Measurements from ENCODE around the gene MYH9.

The MYH9 gene

DNA sequence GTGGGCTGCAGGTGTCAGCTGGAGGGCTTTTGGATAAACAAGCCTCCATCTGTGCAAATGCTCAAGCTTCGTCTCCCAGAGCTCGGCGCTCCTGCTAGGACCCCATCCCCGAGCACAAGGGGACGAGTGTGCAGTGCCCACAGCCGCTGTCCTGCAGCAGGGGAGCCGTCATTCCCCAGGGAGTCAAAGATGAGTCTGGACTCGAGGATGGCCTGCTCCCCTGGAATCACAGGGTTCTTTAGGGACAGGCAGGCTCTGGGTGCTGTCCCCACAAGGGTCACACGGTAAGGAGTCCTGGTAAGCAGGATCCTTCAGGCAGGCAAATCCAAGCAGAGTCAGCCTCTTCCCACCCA, 84.7 kb downstream of the MYH9 start:
- POLR2A ChIA-PET = interaction anchor here (1.5 kb wide), 1 partner anchor 85 kb away, joined by 3 read pairs; the partner anchor contains the start of gene MYH9
- CTCF ChIA-PET = interaction anchor here (0.6 to 7.5 kb wide), 4 partner anchors 9 to 184 kb away, joined by 3 to 132 read pairs (median 42); no protein-coding TSS in a partner anchor
- TF ChIP-seq ZNF76 (tag by site-specific recombination; IDR thresholded peaks at IDR 0.05; ENCODE audit: borderline replicate concordance, low read depth) (no peak), KLF10 (tag by site-specific recombination; IDR thresholded peaks at IDR 0.05) (no peak)
- TF ChIP-seq, protein P1, sequence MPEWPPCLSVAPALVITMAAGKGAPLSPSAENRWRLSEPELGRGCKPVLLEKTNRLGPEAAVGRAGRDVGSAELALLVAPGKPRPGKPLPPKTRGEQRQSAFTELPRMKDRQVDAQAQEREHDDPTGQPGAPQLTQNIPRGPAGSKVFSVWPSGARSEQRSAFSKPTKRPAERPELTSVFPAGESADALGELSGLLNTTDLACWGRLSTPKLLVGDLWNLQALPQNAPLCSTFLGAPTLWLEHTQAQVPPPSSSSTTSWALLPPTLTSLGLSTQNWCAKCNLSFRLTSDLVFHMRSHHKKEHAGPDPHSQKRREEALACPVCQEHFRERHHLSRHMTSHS (tag by site-specific recombination; IDR thresholded peaks at IDR 0.05) = no peak
- Histone ChIP-seq H3K4me3 (ENCODE audit: low read depth, low read length) (no peak overlapping the region), H3K9me3 (ENCODE audit: control insufficient read depth, insufficient read depth, low read depth, low read length) (no peaks in the 10 kb centered on the region), H3K36me3 (ENCODE audit: control insufficient read depth in 2 of 2, insufficient read depth in 1 of 2, low read length in 2 of 2) (peaks cover 22 to 97% of the 10 kb centered on the region in 2 experiments), H3K27ac (ENCODE audit: extremely low read depth, low read depth, low read length) (no peak overlapping the region), H3K4me1 (ENCODE audit: control insufficient read depth, insufficient read depth, low read length) (no peaks in the 10 kb centered on the region)

DNA sequence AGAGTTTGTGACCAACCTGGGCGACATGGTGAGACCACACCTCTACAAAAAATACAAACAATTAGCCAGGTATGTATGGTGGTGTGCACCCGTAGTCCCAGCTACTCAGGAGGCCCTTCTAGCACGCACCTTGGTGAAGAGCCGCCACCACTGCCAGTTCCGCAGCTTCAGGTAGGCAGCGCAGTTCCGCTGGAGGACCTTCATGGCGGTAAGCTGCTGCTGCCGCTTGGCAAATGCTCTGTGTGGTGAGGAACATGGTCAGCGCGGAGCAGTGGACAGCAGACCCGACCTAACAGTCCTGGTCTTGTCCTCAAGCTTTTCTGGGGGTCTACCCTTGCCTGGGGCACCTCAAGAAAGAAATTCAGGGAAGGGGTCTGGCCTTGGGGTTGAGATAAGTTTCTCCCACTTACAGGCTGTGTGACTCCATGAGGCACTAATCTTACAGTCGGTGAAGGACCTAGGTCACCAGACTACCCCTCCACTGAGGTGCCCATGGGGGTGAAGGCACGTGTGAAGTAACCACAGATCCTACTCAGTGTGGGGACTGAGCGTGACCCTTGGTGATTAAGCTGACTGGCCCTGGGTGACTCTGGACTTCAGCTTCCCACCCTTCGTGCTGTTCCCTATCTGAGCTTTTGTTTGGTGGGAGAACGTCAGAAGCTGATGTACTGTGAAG, 85.2 kb downstream of the MYH9 start:
- Histone ChIP-seq H3K9me3 (ENCODE audit: control insufficient read depth, insufficient read depth, low read depth, low read length) (no peaks in the 10 kb centered on the region), H3K4me1 (ENCODE audit: control insufficient read depth, insufficient read depth, low read length) (no peaks in the 10 kb centered on the region), H3K4me3 (ENCODE audit: low read depth, low read length) (no peak overlapping the region), H3K27ac (ENCODE audit: extremely low read depth, low read depth, low read length) (no peak overlapping the region), H3K36me3 (ENCODE audit: control insufficient read depth in 2 of 2, insufficient read depth in 1 of 2, low read length in 2 of 2) (peaks cover 18 to 97% of the 10 kb centered on the region in 2 experiments)
- ChIA-PET CTCF (interaction anchor here (0.6 to 7.5 kb wide), 18 partner anchors 10 to 207 kb away, joined by 3 to 132 read pairs (median 5); no protein-coding TSS in a partner anchor), POLR2A (interaction anchor here (0.6 to 1.5 kb wide), 4 partner anchors 25 to 85 kb away, joined by 3 to 10 read pairs (median 5); partner anchors contain the start of gene MYH9)
- TF ChIP-seq ZNF514 (tag by site-specific recombination; IDR thresholded peaks at IDR 0.05) (no peak), ZNF350 (tag by site-specific recombination; IDR thresholded peaks at IDR 0.05) (no peak), ZSCAN23 (tag by site-specific recombination; IDR thresholded peaks at IDR 0.05) (no peak)
- TF ChIP-seq, protein P2, sequence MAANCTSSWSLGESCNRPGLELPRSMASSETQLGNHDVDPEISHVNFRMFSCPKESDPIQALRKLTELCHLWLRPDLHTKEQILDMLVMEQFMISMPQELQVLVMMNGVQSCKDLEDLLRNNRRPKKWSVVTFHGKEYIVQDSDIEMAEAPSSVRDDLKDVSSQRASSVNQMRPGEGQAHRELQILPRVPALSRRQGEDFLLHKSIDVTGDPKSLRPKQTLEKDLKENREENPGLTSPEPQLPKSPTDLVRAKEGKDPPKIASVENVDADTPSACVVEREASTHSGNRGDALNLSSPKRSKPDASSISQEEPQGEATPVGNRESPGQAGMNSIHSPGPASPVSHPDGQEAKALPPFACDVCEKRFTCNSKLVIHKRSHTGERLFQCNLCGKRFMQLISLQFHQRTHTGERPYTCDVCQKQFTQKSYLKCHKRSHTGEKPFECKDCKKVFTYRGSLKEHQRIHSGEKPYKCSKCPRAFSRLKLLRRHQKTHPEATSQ (tag by site-specific recombination; IDR thresholded peaks at IDR 0.05) = no peak

DNA sequence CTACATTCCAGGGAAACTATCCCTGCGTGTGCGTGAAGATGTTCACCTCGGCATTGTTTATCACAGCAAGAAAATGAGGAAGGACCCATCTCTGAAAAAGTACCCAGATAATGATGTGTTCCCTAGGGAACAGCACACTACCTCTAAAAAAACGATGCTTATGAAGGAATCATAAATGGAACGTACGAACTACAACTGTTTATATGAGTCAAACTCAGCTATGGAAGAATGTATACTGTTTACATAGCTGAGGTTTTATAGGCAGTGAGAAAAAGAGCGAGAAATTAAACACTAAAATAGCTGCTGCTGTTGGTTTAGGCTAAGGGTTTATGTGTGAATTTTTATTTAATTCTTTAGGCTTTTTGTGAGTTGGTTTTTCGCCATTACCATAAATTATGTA, 85.9 kb downstream of the MYH9 start:
- TF ChIP-seq, protein P3, sequence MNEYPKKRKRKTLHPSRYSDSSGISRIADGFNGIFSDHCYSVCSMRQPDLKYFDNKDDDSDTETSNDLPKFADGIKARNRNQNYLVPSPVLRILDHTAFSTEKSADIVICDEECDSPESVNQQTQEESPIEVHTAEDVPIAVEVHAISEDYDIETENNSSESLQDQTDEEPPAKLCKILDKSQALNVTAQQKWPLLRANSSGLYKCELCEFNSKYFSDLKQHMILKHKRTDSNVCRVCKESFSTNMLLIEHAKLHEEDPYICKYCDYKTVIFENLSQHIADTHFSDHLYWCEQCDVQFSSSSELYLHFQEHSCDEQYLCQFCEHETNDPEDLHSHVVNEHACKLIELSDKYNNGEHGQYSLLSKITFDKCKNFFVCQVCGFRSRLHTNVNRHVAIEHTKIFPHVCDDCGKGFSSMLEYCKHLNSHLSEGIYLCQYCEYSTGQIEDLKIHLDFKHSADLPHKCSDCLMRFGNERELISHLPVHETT (tag by site-specific recombination; IDR thresholded peaks at IDR 0.05) = no peak
- no peak for TF ChIP-seq ZNF266 (tag by site-specific recombination; IDR thresholded peaks at IDR 0.05; ENCODE audit: low read depth)
- 0 out of 2 replicates have a peak, but pooled peaks have one; percentile 7 for TF ChIP-seq SCRT2 (tag by site-specific recombination; IDR thresholded peaks at IDR 0.05)
- TF ChIP-seq ZNF223 (tag by site-specific recombination; IDR thresholded peaks at IDR 0.05) = no peak
- Histone ChIP-seq H3K27ac (ENCODE audit: extremely low read depth, low read depth, low read length) (no peak overlapping the region), H3K36me3 (ENCODE audit: control insufficient read depth in 2 of 2, insufficient read depth in 1 of 2, low read length in 2 of 2) (peaks cover 17 to 98% of the 10 kb centered on the region in 2 experiments), H3K4me3 (ENCODE audit: low read depth, low read length) (no peak overlapping the region), H3K4me1 (ENCODE audit: control insufficient read depth, insufficient read depth, low read length) (no peaks in the 10 kb centered on the region), H3K9me3 (ENCODE audit: control insufficient read depth, insufficient read depth, low read depth, low read length) (no peaks in the 10 kb centered on the region)
- ChIA-PET CTCF (interaction anchor here (0.6 to 7.5 kb wide), 28 partner anchors 9 to 207 kb away, joined by 3 to 132 read pairs (median 5); no protein-coding TSS in a partner anchor), POLR2A (interaction anchor here (0.6 to 2.1 kb wide), 5 partner anchors 25 to 180 kb away, joined by 3 to 10 read pairs (median 5); partner anchors contain the start of genes MYH9 and TXN2)

DNA sequence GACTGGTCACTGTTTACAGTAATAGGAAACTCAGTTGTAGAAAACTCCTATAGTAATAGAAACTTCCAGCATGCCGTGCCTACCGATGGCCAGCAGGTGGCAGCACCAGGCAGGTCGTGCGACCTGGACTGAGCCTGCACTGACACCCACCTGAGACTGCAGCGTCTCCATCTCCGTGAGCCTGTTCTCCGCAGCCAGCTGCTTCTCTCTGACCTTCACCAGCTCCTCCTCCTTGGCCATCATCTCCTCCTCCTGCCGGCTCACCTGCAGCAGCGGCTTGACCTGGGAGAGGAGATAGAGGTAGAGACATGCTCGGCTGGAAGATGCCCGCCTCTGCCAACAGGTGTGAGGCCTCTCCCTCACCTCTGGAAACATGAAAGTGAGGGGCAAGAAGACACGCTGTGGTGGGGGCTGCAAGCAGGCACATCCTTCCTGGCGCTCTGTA, 86.4 kb downstream of the MYH9 start:
- H3K4me3 ChIP-seq (ENCODE audit: low read depth, low read length) = no peak overlapping the region
- POLR2A ChIA-PET = interaction anchor here (1.0 to 2.1 kb wide), 5 partner anchors 26 to 180 kb away, joined by 3 to 10 read pairs (median 4); partner anchors contain the start of genes MYH9 and TXN2
- no peaks in the 10 kb centered on the region for H3K4me1 ChIP-seq (ENCODE audit: control insufficient read depth, insufficient read depth, low read length)
- H3K27ac ChIP-seq (ENCODE audit: extremely low read depth, low read depth, low read length) = no peak overlapping the region
- H3K36me3 ChIP-seq (ENCODE audit: control insufficient read depth in 2 of 2, insufficient read depth in 1 of 2, low read length in 2 of 2) = peaks cover 21 to 98% of the 10 kb centered on the region in 2 experiments
- CTCF ChIA-PET = interaction anchor here (0.6 to 7.5 kb wide), 47 partner anchors 9 to 617 kb away, joined by 3 to 132 read pairs (median 4); partner anchors contain the start of genes APOL2, MYH9 and TXN2
- H3K9me3 ChIP-seq (ENCODE audit: control insufficient read depth, insufficient read depth, low read depth, low read length) = no peaks in the 10 kb centered on the region
- TF ChIP-seq KLF8 (tag by site-specific recombination; IDR thresholded peaks at IDR 0.05) (peak; percentile 20; the same call in 1 of the 2 replicates), ZNF654 (tag by site-specific recombination; IDR thresholded peaks at IDR 0.05; ENCODE audit: low read depth) (peak; percentile 75), ZNF112 (tag by site-specific recombination; IDR thresholded peaks at IDR 0.05) (no peak), ZNF2 (tag by site-specific recombination; IDR thresholded peaks at IDR 0.05) (0 out of 2 replicates have a peak, but pooled peaks have one; percentile 42), FEZF1 (tag by site-specific recombination; IDR thresholded peaks at IDR 0.05) (no peak), KLF16 (tag by site-specific recombination; IDR thresholded peaks at IDR 0.05) (no peak), ZFP3 (tag by site-specific recombination; IDR thresholded peaks at IDR 0.05; ENCODE audit: low read depth) (0 out of 2 replicates have a peak, but pooled peaks have one; percentile 6)
- TF ChIP-seq, protein P4, sequence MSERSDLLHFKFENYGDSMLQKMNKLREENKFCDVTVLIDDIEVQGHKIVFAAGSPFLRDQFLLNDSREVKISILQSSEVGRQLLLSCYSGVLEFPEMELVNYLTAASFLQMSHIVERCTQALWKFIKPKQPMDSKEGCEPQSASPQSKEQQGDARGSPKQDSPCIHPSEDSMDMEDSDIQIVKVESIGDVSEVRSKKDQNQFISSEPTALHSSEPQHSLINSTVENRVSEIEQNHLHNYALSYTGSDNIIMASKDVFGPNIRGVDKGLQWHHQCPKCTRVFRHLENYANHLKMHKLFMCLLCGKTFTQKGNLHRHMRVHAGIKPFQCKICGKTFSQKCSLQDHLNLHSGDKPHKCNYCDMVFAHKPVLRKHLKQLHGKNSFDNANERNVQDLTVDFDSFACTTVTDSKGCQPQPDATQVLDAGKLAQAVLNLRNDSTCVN (tag by site-specific recombination; optimal IDR thresholded peaks at IDR 0.05) = peak; percentile 9
- TF ChIP-seq, protein P5, sequence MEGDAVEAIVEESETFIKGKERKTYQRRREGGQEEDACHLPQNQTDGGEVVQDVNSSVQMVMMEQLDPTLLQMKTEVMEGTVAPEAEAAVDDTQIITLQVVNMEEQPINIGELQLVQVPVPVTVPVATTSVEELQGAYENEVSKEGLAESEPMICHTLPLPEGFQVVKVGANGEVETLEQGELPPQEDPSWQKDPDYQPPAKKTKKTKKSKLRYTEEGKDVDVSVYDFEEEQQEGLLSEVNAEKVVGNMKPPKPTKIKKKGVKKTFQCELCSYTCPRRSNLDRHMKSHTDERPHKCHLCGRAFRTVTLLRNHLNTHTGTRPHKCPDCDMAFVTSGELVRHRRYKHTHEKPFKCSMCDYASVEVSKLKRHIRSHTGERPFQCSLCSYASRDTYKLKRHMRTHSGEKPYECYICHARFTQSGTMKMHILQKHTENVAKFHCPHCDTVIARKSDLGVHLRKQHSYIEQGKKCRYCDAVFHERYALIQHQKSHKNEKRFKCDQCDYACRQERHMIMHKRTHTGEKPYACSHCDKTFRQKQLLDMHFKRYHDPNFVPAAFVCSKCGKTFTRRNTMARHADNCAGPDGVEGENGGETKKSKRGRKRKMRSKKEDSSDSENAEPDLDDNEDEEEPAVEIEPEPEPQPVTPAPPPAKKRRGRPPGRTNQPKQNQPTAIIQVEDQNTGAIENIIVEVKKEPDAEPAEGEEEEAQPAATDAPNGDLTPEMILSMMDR (tag by site-specific recombination; IDR thresholded peaks at IDR 0.05) = peak; percentile 81

All from HEK293 (cell line).